ENCODE measurements around the gene SEMA3A. TPM values are rescaled to one million over a fixed set of nuclear protein-coding genes. Genes with fewer than 3 reads are reported as not detected.

Gene SEMA3A
- total RNA-seq, 2 experiments from 2014 or later: 0.50 to 0.60 TPM

- Histone ChIP-seq H3K4me3 (ENCODE audit: low read length) (no peak overlapping the region), H3K36me3 (ENCODE audit: insufficient read depth, low read length) (no peaks in the 10 kb centered on the region), H3K27ac (ENCODE audit: low read depth in 1 of 2, low read length in 2 of 2) (no peak overlapping the region), H3K9me3 (ENCODE audit: control insufficient read depth in 1 of 2, insufficient read depth in 1 of 2, low read length in 2 of 2) (peaks cover 0 to 4% of the 10 kb centered on the region in 2 experiments), H3K27me3 (ENCODE audit: control insufficient read depth in 1 of 2, insufficient read depth in 2 of 2, low read length in 2 of 2) (no peaks in the 10 kb centered on the region), H3K4me1 (ENCODE audit: insufficient read depth, low read length) (no peaks in the 10 kb centered on the region)
- ChIA-PET CTCF (no interaction called here), POLR2A (no interaction called here)
- no peak overlapping the region for H3K4me3 Mint-ChIP-seq
- H3K4me1 Mint-ChIP-seq (ENCODE audit: low read depth): no peaks in the 10 kb centered on the region
- no peak for TF ChIP-seq CTCF (IDR thresholded peaks at IDR 0.05)
- no peaks in the 10 kb centered on the region for H3K36me3 Mint-ChIP-seq (ENCODE audit: low read depth)
- no peaks in the 10 kb centered on the region for H3K9me3 Mint-ChIP-seq
- no peaks in the 10 kb centered on the region for H3K27me3 Mint-ChIP-seq
- H3K27ac Mint-ChIP-seq: no peak overlapping the region
- DNase-seq (no peak), ATAC-seq (ENCODE audit: poor library complexity) (no peak)
- intact Hi-C loops (cut with DNase I, micrococcal nuclease): no loop called here
Observed at GRCh38 chr7:84209006-84209405, 14.4 kb upstream of the SEMA3A start.

- no peaks in the 10 kb centered on the region for H3K4me1 ChIP-seq (ENCODE audit: insufficient read depth, low read length)
- Mint-ChIP-seq H3K4me1 (ENCODE audit: low read depth) (no peaks in the 10 kb centered on the region), H3K9me3 (no peaks in the 10 kb centered on the region), H3K27me3 (no peaks in the 10 kb centered on the region), H3K4me3 (no peak overlapping the region), H3K36me3 (ENCODE audit: low read depth) (no peaks in the 10 kb centered on the region), H3K27ac (no peak overlapping the region)
- peaks cover 0 to 4% of the 10 kb centered on the region in 2 experiments for H3K9me3 ChIP-seq (ENCODE audit: control insufficient read depth in 1 of 2, insufficient read depth in 1 of 2, low read length in 2 of 2)
- intact Hi-C loops (cut with DNase I, micrococcal nuclease): no loop called here
- H3K27me3 ChIP-seq (ENCODE audit: control insufficient read depth in 1 of 2, insufficient read depth in 2 of 2, low read length in 2 of 2): no peaks in the 10 kb centered on the region
- ATAC-seq (ENCODE audit: poor library complexity) (no peak), DNase-seq (no peak)
- no peaks in the 10 kb centered on the region for H3K36me3 ChIP-seq (ENCODE audit: insufficient read depth, low read length)
- TF ChIP-seq CTCF (IDR thresholded peaks at IDR 0.05): no peak
- no peak overlapping the region for H3K4me3 ChIP-seq (ENCODE audit: low read length)
- POLR2A ChIA-PET: no interaction called here
- H3K27ac ChIP-seq (ENCODE audit: low read depth in 1 of 2, low read length in 2 of 2): no peak overlapping the region
- CTCF ChIA-PET: no interaction called here
Observed at GRCh38 chr7:84207615-84208014, 13.0 kb upstream of the SEMA3A start.

GRCh38 chr7:84207025-84207424 is 12.4 kb upstream of the SEMA3A start:
- no peak overlapping the region for H3K4me3 ChIP-seq (ENCODE audit: low read length)
- no peaks in the 10 kb centered on the region for H3K36me3 Mint-ChIP-seq (ENCODE audit: low read depth)
- no peak overlapping the region for H3K4me3 Mint-ChIP-seq
- no peak for TF ChIP-seq CTCF (IDR thresholded peaks at IDR 0.05)
- H3K27me3 Mint-ChIP-seq: no peaks in the 10 kb centered on the region
- ChIA-PET CTCF (no interaction called here), POLR2A (no interaction called here)
- no peaks in the 10 kb centered on the region for H3K4me1 ChIP-seq (ENCODE audit: insufficient read depth, low read length)
- no peak overlapping the region for H3K27ac Mint-ChIP-seq
- peaks cover 0 to 4% of the 10 kb centered on the region in 2 experiments for H3K9me3 ChIP-seq (ENCODE audit: control insufficient read depth in 1 of 2, insufficient read depth in 1 of 2, low read length in 2 of 2)
- H3K9me3 Mint-ChIP-seq: no peaks in the 10 kb centered on the region
- no peaks in the 10 kb centered on the region for H3K4me1 Mint-ChIP-seq (ENCODE audit: low read depth)
- DNase-seq: no peak
- no peak for ATAC-seq (ENCODE audit: poor library complexity)
- H3K27me3 ChIP-seq (ENCODE audit: control insufficient read depth in 1 of 2, insufficient read depth in 2 of 2, low read length in 2 of 2): no peaks in the 10 kb centered on the region
- intact Hi-C loops (cut with DNase I, micrococcal nuclease): no loop called here
- H3K27ac ChIP-seq (ENCODE audit: low read depth in 1 of 2, low read length in 2 of 2): no peak overlapping the region
- no peaks in the 10 kb centered on the region for H3K36me3 ChIP-seq (ENCODE audit: insufficient read depth, low read length)

All from CD4-positive, alpha-beta T cell (primary cell).